Peyer's patch (tissue), 4 donors: ENCODE results near the gene KLHL13.

ENCODE experiments used
- POLR2A ChIP-seq, 2 donors: fragments of 450-650 bp; IDR thresholded peaks; one replicate each; pipeline ENCODE4 v1.5.1; 2017; ENCODE audit warnings: antibody characterized with exemption in 2 of 2, mild to moderate bottlenecking in 2 of 2, moderate library complexity in 2 of 2
- TF ChIP-seq, protein P1 (sequence below), 6 experiments: fragments of 450-650 bp in 4 of 6; fragments of 200-600 bp in 2 of 6; sonication (generic) in 1 of 6; IDR thresholded peaks; one replicate each; pipeline ENCODE4 v1.5.1; 2017 to 2019; ENCODE audit warnings: antibody characterized with exemption in 6 of 6, mild to moderate bottlenecking in 3 of 6, moderate library complexity in 1 of 6

DNA sequence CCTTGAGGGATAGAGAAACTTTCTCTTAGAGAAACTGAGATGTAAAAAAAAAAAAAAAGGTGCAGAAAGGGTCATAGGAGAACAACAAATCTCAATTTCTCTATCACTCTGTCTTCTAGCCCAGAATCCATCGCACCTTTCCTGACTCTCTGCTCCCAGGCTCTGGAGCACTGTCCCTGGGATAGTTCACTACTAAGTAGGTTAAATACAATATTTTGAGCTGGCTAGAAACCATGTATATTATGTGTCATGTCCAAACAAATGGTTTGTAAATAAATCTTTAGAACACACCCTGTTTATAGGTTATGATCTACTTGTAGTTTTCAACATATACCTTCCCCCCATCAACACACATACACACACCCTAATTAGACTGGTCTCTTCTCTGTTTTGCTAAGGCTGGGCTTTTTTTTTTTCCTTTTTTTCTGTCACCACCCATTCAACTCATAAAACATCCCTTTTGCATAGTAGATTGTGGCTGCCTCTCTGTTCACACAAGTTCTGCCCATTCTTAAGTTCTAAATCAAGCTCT lies 124.4 kb downstream of the KLHL13 start:
- no peak for TF ChIP-seq POLR2A (IDR thresholded peaks at IDR 0.05)
- TF ChIP-seq, protein P1, sequence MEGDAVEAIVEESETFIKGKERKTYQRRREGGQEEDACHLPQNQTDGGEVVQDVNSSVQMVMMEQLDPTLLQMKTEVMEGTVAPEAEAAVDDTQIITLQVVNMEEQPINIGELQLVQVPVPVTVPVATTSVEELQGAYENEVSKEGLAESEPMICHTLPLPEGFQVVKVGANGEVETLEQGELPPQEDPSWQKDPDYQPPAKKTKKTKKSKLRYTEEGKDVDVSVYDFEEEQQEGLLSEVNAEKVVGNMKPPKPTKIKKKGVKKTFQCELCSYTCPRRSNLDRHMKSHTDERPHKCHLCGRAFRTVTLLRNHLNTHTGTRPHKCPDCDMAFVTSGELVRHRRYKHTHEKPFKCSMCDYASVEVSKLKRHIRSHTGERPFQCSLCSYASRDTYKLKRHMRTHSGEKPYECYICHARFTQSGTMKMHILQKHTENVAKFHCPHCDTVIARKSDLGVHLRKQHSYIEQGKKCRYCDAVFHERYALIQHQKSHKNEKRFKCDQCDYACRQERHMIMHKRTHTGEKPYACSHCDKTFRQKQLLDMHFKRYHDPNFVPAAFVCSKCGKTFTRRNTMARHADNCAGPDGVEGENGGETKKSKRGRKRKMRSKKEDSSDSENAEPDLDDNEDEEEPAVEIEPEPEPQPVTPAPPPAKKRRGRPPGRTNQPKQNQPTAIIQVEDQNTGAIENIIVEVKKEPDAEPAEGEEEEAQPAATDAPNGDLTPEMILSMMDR (IDR thresholded peaks at IDR 0.05): no peak
